HFFc6 (cell line): ENCODE measurements around the gene STING1. TPM values are rescaled to one million over a fixed set of nuclear protein-coding genes. Genes with fewer than 3 reads are reported as not detected.
"Not testable (repeated sequence)": the region's sequence is repeated elsewhere in the genome, so short reads cannot be mapped to it uniquely, and the experiment has no call there.

Source experiments
- DNase-seq: peaks from one replicate; pipeline ENCODE4 v3.0.0-alpha.2; 2018
- H3K27ac Mint-ChIP-seq: 2 replicates; pipeline ENCODE4 v1.8.0; 2020; ENCODE audit warnings: mild to moderate bottlenecking, mixed read lengths
- H3K27me3 Mint-ChIP-seq: 2 replicates; pipeline ENCODE4 v1.8.0; 2021; ENCODE audit warnings: mild to moderate bottlenecking, moderate library complexity, mixed read lengths; ENCODE audit not compliant: insufficient read depth
- H3K36me3 Mint-ChIP-seq: 2 replicates; pipeline ENCODE4 v1.8.0; 2021; ENCODE audit warnings: low read depth, mixed read lengths
- H3K4me1 Mint-ChIP-seq: 2 replicates; pipeline ENCODE4 v1.8.0; 2020; ENCODE audit warnings: low read depth, mixed read lengths
- H3K4me3 Mint-ChIP-seq: 2 replicates; pipeline ENCODE4 v1.8.0; 2020; ENCODE audit warnings: mild to moderate bottlenecking, moderate library complexity, mixed read lengths
- H3K9me3 Mint-ChIP-seq: 2 replicates; pipeline ENCODE4 v1.8.0; 2020; ENCODE audit warnings: mild to moderate bottlenecking, mixed read lengths
- CTCF ChIP-seq: fragments of 200-600 bp; sonication (generic); IDR thresholded peaks from 2 replicates; pipeline ENCODE4 v1.5.0; 2021; ENCODE audit warnings: antibody characterized with exemption, mild to moderate bottlenecking
- total RNA-seq, 6 experiments: library from RNA; stranded (reverse); fragmentation: NEBNext Ultra II Directional; extraction: Animal tissue kit (Norgen Biotek cat#: 25700); gene quantifications; 2 replicates in 1 of 6; 3 replicates in 5 of 6; pipeline ENCODE4 v1.2.3, GENCODE V29; 2021

STING1 gene
- total RNA-seq, 6 experiments from 2014 or later = 68.8 to 99.6 (median 87.9) TPM

- Mint-ChIP-seq H3K9me3 (no peaks in the 10 kb centered on the region), H3K27ac (no peak overlapping the region), H3K4me3 (no peak overlapping the region), H3K27me3 (peaks cover 4% of the 10 kb centered on the region; the same call in 1 of the 2 replicates), H3K4me1 (peaks cover 35% of the 10 kb centered on the region), H3K36me3 (peaks cover 6% of the 10 kb centered on the region; the same call in 1 of the 2 replicates)
- no peak for DNase-seq
- TF ChIP-seq CTCF = peak; percentile 60
These were observed 31.4 kb upstream of the STING1 start for GRCh38 chr5:139513852-139514485.

GRCh38 chr5:139513434-139513833, 30.9 kb upstream of the STING1 start:
- H3K4me3 Mint-ChIP-seq, H3K27me3 Mint-ChIP-seq, H3K36me3 Mint-ChIP-seq, H3K27ac Mint-ChIP-seq, H3K9me3 Mint-ChIP-seq: not testable (repeated sequence)
- peak; percentile 88 for TF ChIP-seq CTCF
- peaks cover 29% of the 10 kb centered on the region for H3K4me1 Mint-ChIP-seq
- peak; percentile 72 for DNase-seq

DNA sequence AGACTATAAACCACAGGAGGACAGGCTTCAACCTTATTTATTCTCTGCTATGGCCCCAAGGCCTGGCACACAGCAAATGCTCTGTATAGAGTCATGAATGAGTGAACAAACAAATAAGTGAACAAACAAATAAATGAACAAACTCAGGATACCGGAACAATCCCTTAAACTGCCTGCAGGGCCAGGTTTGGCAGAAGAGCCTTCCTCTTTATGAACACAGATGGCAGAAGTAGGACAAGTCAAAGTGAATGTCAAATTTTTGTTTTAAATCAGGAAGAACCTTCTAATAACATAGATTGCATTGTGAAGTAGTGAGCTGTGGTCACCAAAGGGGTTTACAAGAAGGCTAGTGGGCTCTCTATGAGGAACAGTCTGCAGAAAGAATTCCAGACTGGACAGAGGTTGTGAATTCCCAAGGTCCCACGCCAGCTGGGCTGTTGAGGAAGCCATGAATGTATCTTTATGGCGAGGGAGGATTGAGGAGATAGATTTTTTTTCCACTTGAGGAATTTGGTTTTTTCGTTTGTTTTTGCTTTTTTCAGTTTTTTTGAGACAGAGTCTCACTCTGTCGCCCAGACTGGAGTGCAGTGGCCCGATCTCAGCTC, 30.3 kb upstream of the STING1 start:
- Mint-ChIP-seq H3K4me3 (no peak overlapping the region), H3K27ac (no peak overlapping the region), H3K36me3 (peaks cover 6% of the 10 kb centered on the region; the same call in 1 of the 2 replicates), H3K4me1 (peaks cover 24% of the 10 kb centered on the region), H3K9me3 (no peaks in the 10 kb centered on the region), H3K27me3 (peaks cover 8% of the 10 kb centered on the region)
- 0 out of 2 replicates have a peak, but pooled peaks have one; percentile 8 for TF ChIP-seq CTCF
- peak; percentile 7 for DNase-seq

DNA sequence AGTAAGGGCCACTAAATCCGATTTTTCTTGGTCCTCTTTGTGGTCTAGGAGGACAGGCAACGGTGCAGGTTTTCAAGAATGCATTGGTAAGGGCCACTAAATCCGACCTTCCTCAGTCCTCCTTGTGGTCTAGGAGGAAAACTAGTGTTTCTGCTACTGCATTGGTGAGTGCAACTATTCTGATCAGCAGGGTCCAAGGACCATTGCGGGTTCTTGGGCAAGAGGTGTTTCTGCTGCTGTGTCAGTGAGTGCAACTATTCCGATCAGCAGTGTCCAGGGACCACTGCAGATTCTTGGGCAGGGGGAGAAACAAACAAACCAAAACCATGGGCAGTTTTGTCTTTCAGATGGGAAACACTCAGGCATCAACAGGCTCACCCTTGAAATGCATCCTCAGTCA, 22.2 kb upstream of the STING1 start:
- H3K27ac Mint-ChIP-seq, H3K9me3 Mint-ChIP-seq, H3K4me1 Mint-ChIP-seq, H3K27me3 Mint-ChIP-seq, H3K4me3 Mint-ChIP-seq, DNase-seq: not testable (repeated sequence)
- H3K36me3 Mint-ChIP-seq = peaks cover 11% of the 10 kb centered on the region; the same call in 1 of the 2 replicates

- H3K9me3 Mint-ChIP-seq, H3K4me3 Mint-ChIP-seq, H3K27ac Mint-ChIP-seq, H3K27me3 Mint-ChIP-seq, H3K4me1 Mint-ChIP-seq, DNase-seq: not testable (repeated sequence)
- H3K36me3 Mint-ChIP-seq = peaks cover 11% of the 10 kb centered on the region; the same call in 1 of the 2 replicates
These were observed 21.3 kb upstream of the STING1 start for GRCh38 chr5:139503879-139504278.

GRCh38 chr5:139503036-139503817, 20.7 kb upstream of the STING1 start:
- H3K27ac Mint-ChIP-seq, H3K4me3 Mint-ChIP-seq, H3K9me3 Mint-ChIP-seq, H3K4me1 Mint-ChIP-seq, H3K27me3 Mint-ChIP-seq, DNase-seq: not testable (repeated sequence)
- peaks cover 11% of the 10 kb centered on the region; the same call in 1 of the 2 replicates for H3K36me3 Mint-ChIP-seq

DNA sequence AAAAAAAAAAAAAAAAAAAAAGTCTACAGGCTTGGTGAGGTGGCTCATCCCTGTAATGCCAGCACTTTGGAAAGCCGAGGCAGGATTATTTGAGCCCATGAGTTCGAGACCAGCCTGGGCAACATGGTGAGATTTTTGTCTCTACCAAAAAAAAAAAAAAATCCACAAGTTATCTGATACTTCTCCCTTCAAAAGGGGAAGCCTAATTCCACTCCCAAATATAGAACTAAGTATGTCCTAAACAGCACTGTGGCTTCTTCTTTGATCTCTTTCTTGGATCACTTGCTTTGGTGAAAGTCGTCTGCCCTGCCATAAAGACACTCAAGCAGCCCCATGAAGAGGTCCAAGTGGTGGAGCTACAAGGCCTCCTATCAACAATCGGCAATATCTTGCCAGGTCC, 18.8 kb upstream of the STING1 start:
- peaks cover 3% of the 10 kb centered on the region; the same call in 1 of the 2 replicates for H3K27me3 Mint-ChIP-seq
- no peak overlapping the region for H3K27ac Mint-ChIP-seq
- no peak overlapping the region for H3K4me3 Mint-ChIP-seq
- H3K9me3 Mint-ChIP-seq = no peaks in the 10 kb centered on the region
- peaks cover 11% of the 10 kb centered on the region; the same call in 1 of the 2 replicates for H3K36me3 Mint-ChIP-seq
- peaks cover 12% of the 10 kb centered on the region for H3K4me1 Mint-ChIP-seq
- no peak for DNase-seq
- TF ChIP-seq CTCF = no peak
